ENCODE data around the gene STAT5A.
A peak's percentile ranks its signal among the peaks of the same experiment; 100 is the strongest.

GRCh38 chr17:42276609-42277341, 11.5 kb upstream of the STAT5A start:
- TF ChIP-seq POLR2AphosphoS5 (IDR thresholded peaks at IDR 0.05; ENCODE audit: low read depth) (peak; percentile 8; the same call in 1 of the 2 replicates), CTCF (conservative IDR thresholded peaks at IDR 0.05; ENCODE audit: low read depth in 2 of 2) (no peak)

Data from GM23338 (cell line).